Erythroblast (primary cell): ENCODE results near the gene TPSG1.

Source experiments
- GATA1 ChIP-seq: IDR thresholded peaks from 2 replicates; pipeline ENCODE4 v1.6.1; 2011; ENCODE audit warnings: low read depth, mild to moderate bottlenecking, control low read depth, low read length, moderate library complexity
- POLR2A ChIP-seq: IDR thresholded peaks from 2 replicates; pipeline ENCODE4 v1.6.1; 2011; ENCODE audit warnings: mild to moderate bottlenecking, low read length

DNA sequence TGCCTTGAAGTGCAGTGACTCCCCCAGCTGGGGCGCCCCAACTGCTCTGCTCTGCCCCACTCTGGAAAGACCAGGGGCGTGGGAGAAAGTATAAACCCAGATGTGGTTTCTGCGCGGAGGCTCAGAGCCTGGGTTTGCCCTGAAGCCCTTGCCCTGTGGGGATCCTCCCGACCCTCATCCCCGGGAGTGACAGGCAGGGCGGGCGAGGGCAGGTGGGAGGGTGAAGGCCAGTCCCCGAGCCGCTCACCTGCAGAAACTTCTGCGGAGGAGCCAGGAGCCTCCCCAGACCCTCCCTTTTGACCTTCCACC, 34.6 kb upstream of the TPSG1 start:
- TF ChIP-seq POLR2A = no peak
- no peak for TF ChIP-seq GATA1
